Right lobe of liver (tissue), 4 donors: Measurements from ENCODE around the gene KIRREL2.

Experiments
- CTCF ChIP-seq, 4 donors: fragments of 200-600 bp in 3 of 4; fragments of 450-650 bp in 1 of 4; IDR thresholded peaks; one replicate each; pipeline versions ENCODE4 v1.5.1 to v1.8.0; 2016 to 2022; ENCODE audit warnings: antibody characterized with exemption in 4 of 4, mild to moderate bottlenecking in 2 of 4
- POLR2A ChIP-seq: fragments of 450-650 bp; IDR thresholded peaks from one replicate; pipeline ENCODE4 v1.6.1; 2017; ENCODE audit warnings: antibody characterized with exemption, mild to moderate bottlenecking
- donor health status: DM: no; HTN: no; CAD: no.
- donor health status: DM: no; HTN: no; CAD: no.
- donor health status: DM: no; HTN: yes; CAD: no.

- TF ChIP-seq CTCF (IDR thresholded peaks at IDR 0.05), result no peak
- no peak for TF ChIP-seq POLR2A
These were observed 3.5 kb upstream of the KIRREL2 start for GRCh38 chr19:35853038-35853756.
